ENCODE measurements around the gene CATSPER4. TPM values are rescaled to one million over a fixed set of nuclear protein-coding genes. Genes with fewer than 3 reads are reported as not detected.

Gene CATSPER4
- not detected in 2 replicates for total RNA-seq

DNA sequence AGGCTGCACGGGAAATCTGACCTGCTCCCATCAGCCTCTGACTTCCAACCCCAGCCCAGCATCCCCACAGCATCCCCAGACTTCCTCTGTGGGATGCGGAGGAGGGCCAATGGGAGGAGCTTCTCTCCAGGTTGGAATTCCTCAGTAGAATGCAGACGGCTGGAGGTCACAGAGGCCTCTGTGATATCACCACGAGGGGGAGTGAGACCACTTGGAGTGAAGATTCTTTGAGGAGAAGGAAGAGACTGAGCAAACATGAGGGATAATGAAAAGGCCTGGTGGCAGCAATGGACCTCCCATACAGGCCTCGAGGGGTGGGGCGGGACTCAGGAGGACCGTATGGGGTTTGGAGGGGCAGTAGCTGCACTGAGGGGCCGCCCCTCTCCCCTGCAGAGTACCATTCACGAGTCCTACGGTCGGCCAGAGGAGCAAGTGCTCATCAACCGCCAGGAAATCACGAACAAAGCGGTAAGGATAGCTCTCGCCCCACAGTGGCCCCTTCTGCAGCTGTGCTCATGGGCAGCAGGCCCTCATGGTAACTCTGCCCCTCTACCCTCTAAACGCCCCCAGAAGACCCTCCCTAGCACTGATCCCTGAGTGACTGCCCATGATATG, at the start of gene CATSPER4:
CATSPER4 (plus strand) TSS at position 230 of the 615 bp plus-strand sequence; CDS start at position 256, 26 bp downstream.

DNA sequence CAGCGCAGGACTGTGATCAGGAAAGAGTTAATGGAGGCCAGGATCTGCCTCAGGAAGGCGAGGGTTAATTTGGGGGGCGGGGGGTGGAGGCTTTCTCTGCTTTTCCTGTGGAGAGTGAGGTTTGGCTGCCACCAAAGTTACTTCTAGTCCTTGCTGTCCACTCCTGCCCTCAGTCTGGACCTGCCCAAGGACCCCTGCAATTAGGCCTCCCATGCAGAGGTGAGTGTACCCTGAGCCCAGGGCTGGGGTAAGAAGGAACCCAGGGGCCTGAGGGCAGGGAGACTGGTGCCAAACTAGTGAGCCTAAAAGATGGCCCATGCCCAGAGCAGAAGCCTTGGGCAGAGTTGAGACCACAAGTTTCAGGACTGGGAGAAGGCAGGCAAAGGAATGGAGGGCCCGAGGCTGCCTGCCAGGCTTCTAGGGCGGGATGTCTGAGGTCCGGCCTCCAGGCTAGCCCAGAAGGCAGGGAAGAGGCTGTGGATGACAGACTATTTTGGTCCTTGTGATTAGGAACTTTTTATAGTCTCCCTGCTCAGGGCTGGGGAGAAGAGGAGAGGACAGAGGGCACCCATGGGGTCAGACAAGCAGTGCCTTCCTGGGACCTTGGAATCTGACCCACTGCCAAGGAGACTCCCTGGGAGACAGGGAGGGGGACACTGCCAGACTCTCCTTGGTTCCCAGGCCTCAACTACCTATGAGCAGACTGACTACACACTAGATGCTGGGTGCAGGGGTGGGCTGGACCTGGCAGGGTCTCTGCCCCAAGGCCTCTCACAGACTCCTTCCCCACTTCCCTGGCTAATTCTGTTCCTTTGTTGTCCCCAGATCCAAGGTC, 31.3 kb upstream of the CATSPER4 start, which contains the start of gene FAM110D:
FAM110D (plus strand) TSS at position 172 of the 835 bp plus-strand sequence. CDS start 2,213 bp downstream, outside the sequence.

GRCh38 chr1:26168410-26169197, 21.8 kb upstream of the CATSPER4 start, which contains the start of gene C1orf232:
TSS of gene C1orf232 (minus strand) at chr1:26168963. CDS start at chr1:26168499, 464 bp downstream.

GRCh38 chr1:26169669-26170471, 20.5 kb upstream of the CATSPER4 start, which contains the start of gene ZNF593:
TSS of gene ZNF593 (plus strand) at chr1:26169908. CDS start at chr1:26169984, 76 bp downstream.

DNA sequence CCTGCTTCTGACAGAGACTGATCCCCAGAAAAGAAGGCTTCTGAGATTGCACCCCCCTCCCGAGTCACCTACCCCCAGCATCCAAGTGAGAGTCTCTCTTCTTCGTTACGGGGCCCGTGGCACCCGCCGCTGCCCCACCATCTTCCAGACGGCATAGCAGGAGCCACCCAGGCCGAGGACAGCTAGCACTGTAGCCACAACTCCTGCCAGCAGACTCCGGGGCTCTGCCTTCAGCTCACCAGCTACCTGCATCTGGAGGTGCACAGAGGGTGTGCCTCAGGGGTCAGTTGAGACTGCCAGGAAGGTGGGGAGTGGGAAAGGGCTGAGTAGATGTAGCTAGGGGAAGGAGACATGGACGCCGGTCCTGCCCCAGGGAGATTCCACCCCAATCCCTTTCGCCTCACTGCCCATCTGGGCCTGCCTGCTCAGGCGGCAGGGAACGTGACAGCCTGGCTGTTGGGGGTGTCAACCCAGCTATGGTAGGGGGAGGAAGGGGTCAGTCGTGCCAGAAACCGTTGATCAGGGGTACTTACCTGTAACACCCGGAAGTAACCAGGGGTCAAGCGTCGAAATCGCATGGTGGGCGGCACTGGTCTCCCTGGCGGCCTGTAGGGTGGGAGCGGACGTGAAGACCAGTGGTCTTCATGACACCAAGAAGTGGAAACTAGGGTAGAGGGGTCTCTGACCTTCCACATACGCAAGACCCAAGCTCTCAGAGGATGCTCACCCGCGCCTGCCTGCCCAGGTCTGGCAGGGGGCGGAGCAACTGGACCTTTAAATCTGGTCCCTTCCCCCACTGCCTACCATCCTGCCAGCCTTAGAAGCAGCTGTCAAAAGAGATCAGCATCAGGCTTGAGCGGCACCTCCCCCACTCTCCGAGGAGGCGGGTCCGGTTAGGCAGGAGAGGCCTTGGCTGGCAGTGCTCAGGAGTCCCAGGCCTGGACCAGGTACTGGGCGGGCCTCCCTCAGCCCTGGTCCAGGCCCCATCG, 19.0 kb upstream of the CATSPER4 start, which contains the start of gene ZNF593OS:
ZNF593OS (minus strand) TSS at position 749 of the 989 bp plus-strand sequence; CDS start at position 578, 171 bp downstream.

DNA sequence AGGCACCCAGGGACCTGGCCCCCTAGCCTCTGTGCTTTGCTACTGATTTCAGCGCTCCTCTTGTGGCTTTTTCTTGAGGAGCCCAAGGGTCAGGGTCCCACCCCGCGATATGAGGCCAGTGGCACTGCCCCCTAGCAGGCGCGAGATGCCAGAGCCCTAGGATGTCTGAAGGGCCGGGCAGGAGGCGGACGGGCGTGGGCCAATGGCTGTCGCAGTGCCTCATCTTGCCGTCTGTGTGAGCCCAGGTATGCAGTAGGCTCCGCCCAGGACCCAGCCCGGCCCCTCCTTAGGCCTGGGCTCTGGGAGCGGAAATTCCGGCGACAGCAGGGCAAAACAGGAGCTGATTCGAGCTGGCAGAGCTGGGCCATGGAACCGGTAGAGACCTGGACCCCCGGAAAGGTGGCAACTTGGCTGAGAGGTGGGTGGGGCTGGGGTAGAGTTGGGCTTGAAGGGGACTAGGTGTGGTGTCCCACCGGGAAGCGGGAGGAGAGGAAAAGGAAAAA, 13.2 kb upstream of the CATSPER4 start, which contains the start of gene CNKSR1:
CNKSR1 (plus strand) TSS at position 310 of the 503 bp plus-strand sequence; CDS start at position 367, 57 bp downstream.

GRCh38 chr1:26233903-26234643, 43.7 kb downstream of the CATSPER4 start, which contains the start of gene CEP85:
TSS of gene CEP85 (plus strand) at chr1:26234200. CDS start at chr1:26239784, 5,584 bp downstream.

Other genes with a start within 250 kb of the CATSPER4 start
- gene PAFAH2, start 192.5 kb upstream of the CATSPER4 start, total RNA-seq, result 9.0 and 11.1 TPM in 2 replicates
- gene EXTL1, start 168.8 kb upstream of the CATSPER4 start, total RNA-seq, result 0.56 and 0.58 TPM in 2 replicates
- gene SLC30A2, start 144.5 kb upstream of the CATSPER4 start, total RNA-seq, result not detected in 2 replicates
- under 0.01 TPM in 1 of 2 replicates, not detected in the other for gene TRIM63, start 123.0 kb upstream of the CATSPER4 start, total RNA-seq
- 4.2 and 4.6 TPM in 2 replicates for gene PDIK1L, start 78.8 kb upstream of the CATSPER4 start, total RNA-seq
- under 0.01 TPM in 1 of 2 replicates, not detected in the other for gene FAM110D, start 31.5 kb upstream of the CATSPER4 start, total RNA-seq
- not detected in 2 replicates for gene C1orf232, start 21.6 kb upstream of the CATSPER4 start, total RNA-seq
- 22.0 and 47.4 TPM in 2 replicates for gene ZNF593, start 20.7 kb upstream of the CATSPER4 start, total RNA-seq
- 0.28 TPM in 1 of 2 replicates, not detected in the other for gene ZNF593OS, start 18.8 kb upstream of the CATSPER4 start, total RNA-seq
- gene CNKSR1, start 13.1 kb upstream of the CATSPER4 start, total RNA-seq, result 0.19 and 0.85 TPM in 2 replicates
- 7.3 and 11.1 TPM in 2 replicates for gene CEP85, start 43.6 kb downstream of the CATSPER4 start, total RNA-seq
- gene SH3BGRL3, start 89.5 kb downstream of the CATSPER4 start, total RNA-seq, result 20.9 and 22.8 TPM in 2 replicates
- gene UBXN11, start 116.0 kb downstream of the CATSPER4 start, total RNA-seq, result 2.3 and 3.1 TPM in 2 replicates
- not detected in 2 replicates for gene CD52, start 127.4 kb downstream of the CATSPER4 start, total RNA-seq
- gene CRYBG2, start 163.5 kb downstream of the CATSPER4 start, total RNA-seq, result under 0.01 TPM in 1 of 2 replicates, not detected in the other
- gene ZNF683, start 182.1 kb downstream of the CATSPER4 start, total RNA-seq, result not detected in 2 replicates
- gene LIN28A, start 220.2 kb downstream of the CATSPER4 start, total RNA-seq, result not detected in 2 replicates
- gene DHDDS, start 241.7 kb downstream of the CATSPER4 start, total RNA-seq, result 54.4 and 60.6 TPM in 2 replicates

Data from regular cardiac myocyte (primary cell).